Endothelial cell (in vitro differentiated cells): ENCODE data around the gene TOM1L2. TPM values are rescaled to one million over a fixed set of nuclear protein-coding genes. Genes with fewer than 3 reads are reported as not detected.

Experiments
- DNase-seq: peaks from one replicate; pipeline ENCODE4 v3.0.0; 2021; ENCODE audit warnings: low spot score
- H3K27ac Mint-ChIP-seq: one replicate; pipeline ENCODE4 v1.8.0; 2021; ENCODE audit warnings: mixed read lengths, inconsistent platforms; ENCODE audit not compliant: unreplicated experiment
- H3K27me3 Mint-ChIP-seq: one replicate; pipeline ENCODE4 v1.8.0; 2021; ENCODE audit warnings: mild to moderate bottlenecking, moderate library complexity, mixed read lengths, inconsistent platforms; ENCODE audit not compliant: unreplicated experiment
- H3K36me3 Mint-ChIP-seq: one replicate; pipeline ENCODE4 v1.8.0; 2021; ENCODE audit warnings: mild to moderate bottlenecking, low read depth, mixed read lengths, inconsistent platforms; ENCODE audit not compliant: unreplicated experiment
- H3K4me1 Mint-ChIP-seq: one replicate; pipeline ENCODE4 v1.8.0; 2021; ENCODE audit warnings: mild to moderate bottlenecking, mixed read lengths, inconsistent platforms; ENCODE audit not compliant: unreplicated experiment
- H3K4me3 Mint-ChIP-seq: one replicate; pipeline ENCODE4 v1.8.0; 2021; ENCODE audit warnings: mild to moderate bottlenecking, mixed read lengths, inconsistent platforms; ENCODE audit not compliant: unreplicated experiment
- H3K9me3 Mint-ChIP-seq: one replicate; pipeline ENCODE4 v1.8.0; 2021; ENCODE audit warnings: mixed read lengths, inconsistent platforms; ENCODE audit not compliant: unreplicated experiment
- CTCF ChIP-seq: fragments of 200-600 bp; sonication (generic); IDR thresholded peaks from one replicate; pipeline ENCODE4 v1.5.0; 2021; ENCODE audit warnings: antibody characterized with exemption; ENCODE audit not compliant: unreplicated experiment
- total RNA-seq: library from RNA; stranded (reverse); fragmentation: NEBNext Ultra II Directional; extraction: Animal tissue kit (Norgen Biotek cat#: 25700); gene quantifications from one replicate; pipeline ENCODE4 v1.2.1, GENCODE V29; 2021; ENCODE audit not compliant: unreplicated experiment

Gene TOM1L2
- total RNA-seq, 1 donor from 2014 or later, result 26.9 TPM

DNA sequence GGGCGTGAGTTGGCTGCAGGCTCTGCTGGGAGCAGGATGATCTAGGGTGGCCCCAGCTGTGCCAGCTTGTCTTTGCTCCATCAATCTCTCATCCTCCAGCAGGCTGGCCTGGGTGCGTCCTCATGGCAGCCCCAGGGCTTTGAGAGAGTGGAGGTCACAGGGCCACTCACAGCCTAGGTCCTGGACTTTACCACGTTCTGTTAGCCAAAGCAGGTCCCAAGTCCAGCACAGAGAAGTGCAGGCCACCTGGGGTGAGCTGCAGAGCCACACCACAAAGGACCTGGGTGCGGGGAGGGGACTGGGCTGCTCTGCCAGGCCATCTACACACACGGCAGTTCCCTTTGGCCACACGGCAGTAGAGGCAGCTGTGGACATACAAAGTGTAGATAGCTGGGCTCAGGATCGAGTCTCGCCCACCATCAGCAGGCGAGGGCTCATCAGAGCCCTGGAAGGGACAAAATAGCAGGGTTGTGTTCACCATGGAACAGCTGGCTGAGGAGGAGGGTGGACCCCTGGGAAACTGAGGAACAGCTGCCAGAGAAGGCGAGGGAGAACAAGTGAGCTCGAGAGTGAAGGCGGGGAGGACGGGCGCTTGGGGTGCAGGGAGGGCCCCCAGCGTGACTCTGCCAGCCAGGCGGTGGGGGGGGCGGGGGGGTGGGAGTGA, 165.5 kb downstream of the TOM1L2 start:
- Mint-ChIP-seq H3K4me1 (peaks cover 10% of the 10 kb centered on the region), H3K9me3 (no peaks in the 10 kb centered on the region), H3K36me3 (peaks cover 25% of the 10 kb centered on the region), H3K4me3 (no peak overlapping the region), H3K27ac (no peak overlapping the region), H3K27me3 (peaks cover 28% of the 10 kb centered on the region)
- no peak for DNase-seq
- no peak for TF ChIP-seq CTCF

GRCh38 chr17:17806035-17806434, 166.2 kb downstream of the TOM1L2 start:
- peak overlapping the region; percentile 80 for H3K27ac Mint-ChIP-seq
- H3K36me3 Mint-ChIP-seq, result peaks cover 25% of the 10 kb centered on the region
- no peaks in the 10 kb centered on the region for H3K9me3 Mint-ChIP-seq
- DNase-seq, result no peak
- peaks cover 25% of the 10 kb centered on the region for H3K27me3 Mint-ChIP-seq
- H3K4me1 Mint-ChIP-seq, result peaks cover 7% of the 10 kb centered on the region
- TF ChIP-seq CTCF, result no peak
- H3K4me3 Mint-ChIP-seq, result peak overlapping the region; percentile 63

GRCh38 chr17:17805575-17805974, 166.6 kb downstream of the TOM1L2 start:
- Mint-ChIP-seq H3K27ac (no peak overlapping the region), H3K27me3 (peaks cover 20% of the 10 kb centered on the region), H3K4me1 (peaks cover 7% of the 10 kb centered on the region)

DNA sequence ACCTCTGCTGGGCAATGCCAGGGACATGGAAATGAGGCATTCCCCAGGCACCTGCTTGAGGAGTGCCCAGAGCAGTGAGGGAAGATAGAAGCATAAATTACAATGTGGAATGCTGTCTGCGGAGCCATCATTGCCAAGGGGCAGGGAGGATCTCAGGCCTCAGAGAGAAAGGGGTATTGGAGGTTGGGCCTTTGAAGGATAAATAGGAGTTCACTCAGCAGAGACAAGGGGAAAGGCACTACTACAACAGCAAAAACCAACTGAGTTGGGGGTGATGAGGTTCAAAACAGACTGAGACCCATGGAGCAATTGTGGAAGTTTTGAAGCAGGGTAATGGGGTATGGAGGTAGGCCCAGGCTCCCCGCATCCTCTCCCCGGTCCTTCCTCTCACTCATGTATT, 168.2 kb downstream of the TOM1L2 start:
- Mint-ChIP-seq H3K27me3 (peaks cover 20% of the 10 kb centered on the region), H3K27ac (peak overlapping the region; percentile 61), H3K4me1 (peaks cover 7% of the 10 kb centered on the region), H3K9me3 (no peaks in the 10 kb centered on the region), H3K4me3 (peak overlapping the region; percentile 73), H3K36me3 (peaks cover 32% of the 10 kb centered on the region)
- DNase-seq, result no peak
- TF ChIP-seq CTCF, result no peak

More at GRCh38 chr17:17805575-17805974, 166.6 kb downstream of the TOM1L2 start:
- Mint-ChIP-seq H3K36me3 (peaks cover 25% of the 10 kb centered on the region), H3K4me3 (peak overlapping the region; percentile 63), H3K9me3 (no peaks in the 10 kb centered on the region)
- TF ChIP-seq CTCF, result no peak
- no peak for DNase-seq

- Mint-ChIP-seq H3K36me3 (peaks cover 36% of the 10 kb centered on the region), H3K4me3 (no peak overlapping the region), H3K27me3 (peaks cover 16% of the 10 kb centered on the region), H3K27ac (no peak overlapping the region), H3K9me3 (no peaks in the 10 kb centered on the region), H3K4me1 (peaks cover 3% of the 10 kb centered on the region)
- TF ChIP-seq CTCF, result no peak
- DNase-seq, result no peak
Observed at GRCh38 chr17:17801800-17802481, 170.3 kb downstream of the TOM1L2 start.
